Astrocyte (in vitro differentiated cells and primary cell): Measurements from ENCODE around the gene MRPS6. TPM values are rescaled to one million over a fixed set of nuclear protein-coding genes. Genes with fewer than 3 reads are reported as not detected.

Experiments used
- DNase-seq: peaks from one replicate; pipeline ENCODE4 v3.0.0-alpha.2; 2010; ENCODE audit warnings: low read depth
- FAIRE-seq: peaks from 2 replicates; lab custom pipeline; 2011; peaks lifted over from hg19 to GRCh38; lab: Jason Lieb, UNC
- H2AFZ ChIP-seq: 2 replicates; pipeline ENCODE4 v1.6.0; 2012; ENCODE audit warnings: low read depth, low read length, inconsistent platforms
- H3K27ac ChIP-seq: 2 replicates; pipeline ENCODE4 v1.5.1; 2011; ENCODE audit warnings: low read depth, low read length, inconsistent platforms
- H3K27me3 ChIP-seq: 2 replicates; pipeline ENCODE4 v1.6.0; 2011; ENCODE audit warnings: low read length, inconsistent platforms; ENCODE audit not compliant: insufficient read depth
- H3K36me3 ChIP-seq: 2 replicates; pipeline ENCODE4 v1.5.1; 2011; ENCODE audit warnings: low read length, inconsistent platforms; ENCODE audit not compliant: insufficient read depth
- H3K4me1 ChIP-seq: 2 replicates; pipeline ENCODE4 v1.5.1; 2011; ENCODE audit warnings: low read length, inconsistent platforms; ENCODE audit not compliant: insufficient read depth
- H3K4me2 ChIP-seq: 2 replicates; pipeline ENCODE4 v1.6.0; 2012; ENCODE audit warnings: low read length, inconsistent platforms
- H3K4me3 ChIP-seq: 2 replicates; pipeline ENCODE4 v1.5.1; 2011; ENCODE audit warnings: low read depth, mild to moderate bottlenecking, low read length, inconsistent platforms; ENCODE audit not compliant: insufficient read depth
- H3K79me2 ChIP-seq: 2 replicates; pipeline ENCODE4 v1.6.0; 2012; ENCODE audit warnings: mild to moderate bottlenecking, low read length, inconsistent platforms; ENCODE audit not compliant: insufficient read depth
- H3K9ac ChIP-seq: 2 replicates; pipeline ENCODE4 v1.6.0; 2012; ENCODE audit warnings: mild to moderate bottlenecking, low read length, inconsistent platforms
- H3K9me3 ChIP-seq: 2 replicates; pipeline ENCODE4 v1.5.1; 2012; ENCODE audit warnings: low read depth, mild to moderate bottlenecking, low read length, inconsistent platforms; ENCODE audit not compliant: insufficient read depth
- H4K20me1 ChIP-seq: 2 replicates; pipeline ENCODE4 v1.6.0; 2012; ENCODE audit warnings: low read length, inconsistent platforms; ENCODE audit not compliant: insufficient read depth
- H3K27ac Mint-ChIP-seq: one replicate; pipeline ENCODE4 v1.8.0; 2021; ENCODE audit warnings: mild to moderate bottlenecking, mixed read lengths; ENCODE audit not compliant: unreplicated experiment
- H3K27me3 Mint-ChIP-seq: one replicate; pipeline ENCODE4 v1.8.0; 2021; ENCODE audit warnings: low read depth, mixed read lengths; ENCODE audit not compliant: unreplicated experiment
- H3K36me3 Mint-ChIP-seq: one replicate; pipeline ENCODE4 v1.8.0; 2021; ENCODE audit warnings: low read depth, mixed read lengths; ENCODE audit not compliant: unreplicated experiment
- H3K4me1 Mint-ChIP-seq: one replicate; pipeline ENCODE4 v1.8.0; 2021; ENCODE audit warnings: low read depth, mixed read lengths; ENCODE audit not compliant: unreplicated experiment
- H3K4me3 Mint-ChIP-seq: one replicate; pipeline ENCODE4 v1.8.0; 2021; ENCODE audit warnings: mild to moderate bottlenecking, moderate library complexity, mixed read lengths; ENCODE audit not compliant: unreplicated experiment
- H3K9me3 Mint-ChIP-seq: one replicate; pipeline ENCODE4 v1.8.0; 2021; ENCODE audit warnings: mild to moderate bottlenecking, mixed read lengths; ENCODE audit not compliant: unreplicated experiment
- EZH2 ChIP-seq: IDR thresholded peaks from 2 replicates; pipeline ENCODE4 v1.6.1; 2012; ENCODE audit warnings: mild to moderate bottlenecking, low read length, inconsistent platforms; ENCODE audit not compliant: insufficient read depth
- total RNA-seq: library from RNA; stranded (reverse); gene quantifications from 2 replicates; pipeline ENCODE4 v1.2.1, GENCODE V29; 2021
- TF ChIP-seq, protein P1 (sequence below): IDR thresholded peaks from 2 replicates; pipeline ENCODE4 v1.5.1; 2011; ENCODE audit warnings: low read depth, mild to moderate bottlenecking, inconsistent platforms, low read length, moderate library complexity; ENCODE audit not compliant: insufficient read depth

Gene MRPS6
- total RNA-seq, 1 donor from 2014 or later = 67.5 TPM

DNA sequence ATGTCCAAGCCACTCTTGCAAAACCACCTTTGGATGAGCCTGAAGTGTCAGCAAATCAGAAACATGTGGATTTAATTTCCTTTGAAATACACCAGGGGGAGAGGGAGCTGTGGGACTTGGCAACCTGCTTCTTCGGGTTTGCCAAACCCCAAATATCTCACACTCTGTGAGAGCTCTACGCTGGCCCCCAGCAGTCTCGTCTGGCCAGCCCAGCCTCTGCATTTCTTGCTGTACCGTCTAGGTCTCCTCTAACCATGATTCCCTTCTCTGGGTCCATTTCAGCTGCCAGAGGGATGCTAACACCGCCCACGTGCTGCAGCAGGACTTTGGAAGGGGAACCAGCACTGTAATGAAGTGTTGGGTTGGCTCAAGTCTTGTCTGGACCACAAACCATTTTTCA lies 114.6 kb downstream of the MRPS6 start:
- TF ChIP-seq, protein P1, sequence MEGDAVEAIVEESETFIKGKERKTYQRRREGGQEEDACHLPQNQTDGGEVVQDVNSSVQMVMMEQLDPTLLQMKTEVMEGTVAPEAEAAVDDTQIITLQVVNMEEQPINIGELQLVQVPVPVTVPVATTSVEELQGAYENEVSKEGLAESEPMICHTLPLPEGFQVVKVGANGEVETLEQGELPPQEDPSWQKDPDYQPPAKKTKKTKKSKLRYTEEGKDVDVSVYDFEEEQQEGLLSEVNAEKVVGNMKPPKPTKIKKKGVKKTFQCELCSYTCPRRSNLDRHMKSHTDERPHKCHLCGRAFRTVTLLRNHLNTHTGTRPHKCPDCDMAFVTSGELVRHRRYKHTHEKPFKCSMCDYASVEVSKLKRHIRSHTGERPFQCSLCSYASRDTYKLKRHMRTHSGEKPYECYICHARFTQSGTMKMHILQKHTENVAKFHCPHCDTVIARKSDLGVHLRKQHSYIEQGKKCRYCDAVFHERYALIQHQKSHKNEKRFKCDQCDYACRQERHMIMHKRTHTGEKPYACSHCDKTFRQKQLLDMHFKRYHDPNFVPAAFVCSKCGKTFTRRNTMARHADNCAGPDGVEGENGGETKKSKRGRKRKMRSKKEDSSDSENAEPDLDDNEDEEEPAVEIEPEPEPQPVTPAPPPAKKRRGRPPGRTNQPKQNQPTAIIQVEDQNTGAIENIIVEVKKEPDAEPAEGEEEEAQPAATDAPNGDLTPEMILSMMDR = no peak
- no peak for TF ChIP-seq EZH2
- Histone ChIP-seq H2AFZ (no peak overlapping the region), H3K9ac (no peak overlapping the region), H4K20me1 (no peaks in the 10 kb centered on the region), H3K27ac (no peak overlapping the region), H3K27me3 (no peaks in the 10 kb centered on the region), H3K36me3 (no peaks in the 10 kb centered on the region), H3K79me2 (no peaks in the 10 kb centered on the region), H3K9me3 (no peaks in the 10 kb centered on the region), H3K4me1 (no peaks in the 10 kb centered on the region), H3K4me3 (no peak overlapping the region), H3K4me2 (no peak overlapping the region)
- Mint-ChIP-seq H3K27ac (no peak overlapping the region), H3K9me3 (peaks cover 5% of the 10 kb centered on the region), H3K36me3 (peaks cover 10% of the 10 kb centered on the region), H3K4me1 (peaks cover 5% of the 10 kb centered on the region), H3K4me3 (no peak overlapping the region), H3K27me3 (no peaks in the 10 kb centered on the region)
- no peak for FAIRE-seq
- peak; percentile 81 for DNase-seq

DNA sequence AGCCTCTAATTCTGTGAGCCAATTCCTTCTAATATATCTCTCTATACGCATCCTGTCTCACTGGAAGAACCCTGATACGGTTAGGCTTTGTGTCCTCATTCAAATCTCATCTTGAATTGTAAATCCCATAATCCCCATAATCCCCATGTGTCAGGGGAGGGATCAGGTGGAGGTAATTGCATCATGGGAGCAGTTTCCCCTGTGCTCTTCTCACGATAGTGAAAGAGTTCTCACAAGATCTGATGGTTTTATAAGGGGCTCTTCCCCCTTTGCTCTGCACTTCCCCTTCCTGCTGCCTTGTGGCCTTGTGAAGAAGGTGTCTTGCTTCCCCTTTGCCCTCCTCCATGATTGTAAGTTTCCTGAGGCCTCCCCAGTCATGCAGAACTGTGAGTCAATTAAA lies 116.1 kb downstream of the MRPS6 start:
- Mint-ChIP-seq H3K9me3 (peaks cover 5% of the 10 kb centered on the region), H3K36me3 (peaks cover 10% of the 10 kb centered on the region), H3K4me3 (peak overlapping the region; percentile 60), H3K27ac (no peak overlapping the region), H3K27me3 (no peaks in the 10 kb centered on the region), H3K4me1 (peaks cover 5% of the 10 kb centered on the region)
- H3K79me2 ChIP-seq = no peaks in the 10 kb centered on the region
- H3K4me3 ChIP-seq = no peak overlapping the region
- H3K27me3 ChIP-seq = no peaks in the 10 kb centered on the region
- no peak for FAIRE-seq
- no peak overlapping the region for H3K4me2 ChIP-seq
- no peaks in the 10 kb centered on the region for H3K4me1 ChIP-seq
- no peak for DNase-seq
- H3K27ac ChIP-seq = no peak overlapping the region
- H3K36me3 ChIP-seq = no peaks in the 10 kb centered on the region
- no peaks in the 10 kb centered on the region for H3K9me3 ChIP-seq
- no peak overlapping the region for H3K9ac ChIP-seq
- no peak overlapping the region for H2AFZ ChIP-seq
- TF ChIP-seq, protein P1 = no peak
- TF ChIP-seq EZH2 = no peak
- H4K20me1 ChIP-seq = no peaks in the 10 kb centered on the region

GRCh38 chr21:34190576-34191321 lies 117.4 kb downstream of the MRPS6 start:
- Histone ChIP-seq H3K79me2 (no peaks in the 10 kb centered on the region), H3K9ac (no peak overlapping the region), H3K27me3 (no peaks in the 10 kb centered on the region), H2AFZ (no peak overlapping the region), H3K9me3 (no peaks in the 10 kb centered on the region), H3K27ac (no peak overlapping the region), H3K4me2 (no peak overlapping the region), H3K4me3 (no peak overlapping the region), H4K20me1 (no peaks in the 10 kb centered on the region), H3K36me3 (no peaks in the 10 kb centered on the region), H3K4me1 (no peaks in the 10 kb centered on the region)
- Mint-ChIP-seq H3K9me3 (peaks cover 5% of the 10 kb centered on the region), H3K4me3 (no peak overlapping the region), H3K4me1 (peaks cover 5% of the 10 kb centered on the region), H3K27ac (no peak overlapping the region), H3K27me3 (no peaks in the 10 kb centered on the region), H3K36me3 (peaks cover 10% of the 10 kb centered on the region)
- no peak for TF ChIP-seq EZH2
- TF ChIP-seq, protein P1 = no peak
- DNase-seq (no peak), FAIRE-seq (no peak)
